ENCODE data around the gene NR6A1. TPM values are rescaled to one million over a fixed set of nuclear protein-coding genes. Genes with fewer than 3 reads are reported as not detected.

The NR6A1 gene
- total and polyA plus RNA-seq, 4 experiments from 2014 or later, result 0.06 TPM; not detected in 3

GRCh38 chr9:124580186-124580585, 190.9 kb downstream of the NR6A1 start:
- no peak for DNase-seq
- no peak overlapping the region for H3K27ac ChIP-seq (ENCODE audit: low read depth, low read length)
- peaks cover 6 to 10% of the 10 kb centered on the region in 2 donors for H3K27me3 Mint-ChIP-seq
- H3K9me3 Mint-ChIP-seq, result no peaks in the 10 kb centered on the region
- H3K36me3 ChIP-seq (ENCODE audit: insufficient read depth, low read length), result no peaks in the 10 kb centered on the region
- H3K27me3 ChIP-seq (ENCODE audit: insufficient read depth, low read length), result no peaks in the 10 kb centered on the region
- ChIA-PET CTCF (ENCODE audit: partially characterized antibody) (no interaction called here), POLR2A (ENCODE audit: partially characterized antibody) (no interaction called here)
- H3K4me3 Mint-ChIP-seq, result no peak overlapping the region
- H3K4me1 ChIP-seq (ENCODE audit: insufficient read depth, low read length), result no peaks in the 10 kb centered on the region
- intact Hi-C loops (cut with micrococcal nuclease), result no loop called here
- no peak overlapping the region for H3K27ac Mint-ChIP-seq
- no peak overlapping the region for H3K4me3 ChIP-seq (ENCODE audit: low read length in 2 of 2)
- H3K4me1 Mint-ChIP-seq, result no peaks in the 10 kb centered on the region
- H3K36me3 Mint-ChIP-seq, result no peaks in the 10 kb centered on the region
- H3K9me3 ChIP-seq (ENCODE audit: control insufficient read depth in 1 of 2, low read length in 2 of 2), result no peaks in the 10 kb centered on the region

- Mint-ChIP-seq H3K36me3 (no peaks in the 10 kb centered on the region), H3K4me1 (no peaks in the 10 kb centered on the region), H3K4me3 (no peak overlapping the region), H3K9me3 (no peaks in the 10 kb centered on the region), H3K27me3 (peaks cover 8 to 10% of the 10 kb centered on the region in 2 donors), H3K27ac (no peak overlapping the region)
- CTCF ChIA-PET (ENCODE audit: partially characterized antibody), result interaction anchor here (1.4 kb wide), 1 partner anchor 8 kb away, joined by 3 read pairs; no protein-coding TSS in a partner anchor
- Histone ChIP-seq H3K9me3 (ENCODE audit: control insufficient read depth in 1 of 2, low read length in 2 of 2) (no peaks in the 10 kb centered on the region), H3K27me3 (ENCODE audit: insufficient read depth, low read length) (no peaks in the 10 kb centered on the region), H3K36me3 (ENCODE audit: insufficient read depth, low read length) (no peaks in the 10 kb centered on the region), H3K27ac (ENCODE audit: low read depth, low read length) (no peak overlapping the region), H3K4me1 (ENCODE audit: insufficient read depth, low read length) (no peaks in the 10 kb centered on the region), H3K4me3 (ENCODE audit: low read length in 2 of 2) (no peak overlapping the region)
- POLR2A ChIA-PET (ENCODE audit: partially characterized antibody), result no interaction called here
- no peak for DNase-seq
- intact Hi-C loops (cut with micrococcal nuclease), result no loop called here
These were observed 194.4 kb downstream of the NR6A1 start for GRCh38 chr9:124576751-124577150.

GRCh38 chr9:124574534-124575375, 196.4 kb downstream of the NR6A1 start:
- CTCF ChIA-PET (ENCODE audit: partially characterized antibody), result interaction anchor here (1.0 kb wide), 1 partner anchor 37 kb away, joined by 3 read pairs; no protein-coding TSS in a partner anchor

GRCh38 chr9:124570942-124571666, 200.0 kb downstream of the NR6A1 start:
- Mint-ChIP-seq H3K36me3 (no peaks in the 10 kb centered on the region), H3K27ac (no peak overlapping the region), H3K4me1 (peaks cover 0 to 1% (median 0%) of the 10 kb centered on the region in 4 donors), H3K27me3 (peaks cover 10 to 12% of the 10 kb centered on the region in 2 donors), H3K4me3 (no peak overlapping the region), H3K9me3 (no peaks in the 10 kb centered on the region)
- Histone ChIP-seq H3K9me3 (ENCODE audit: control insufficient read depth in 1 of 2, low read length in 2 of 2) (no peaks in the 10 kb centered on the region), H3K27ac (ENCODE audit: low read depth, low read length) (no peak overlapping the region), H3K27me3 (ENCODE audit: insufficient read depth, low read length) (no peaks in the 10 kb centered on the region), H3K4me1 (ENCODE audit: insufficient read depth, low read length) (no peaks in the 10 kb centered on the region), H3K36me3 (ENCODE audit: insufficient read depth, low read length) (no peaks in the 10 kb centered on the region), H3K4me3 (ENCODE audit: low read length in 2 of 2) (no peak overlapping the region)
- DNase-seq, result no peak
- ChIA-PET CTCF (ENCODE audit: partially characterized antibody) (no interaction called here), POLR2A (ENCODE audit: partially characterized antibody) (no interaction called here)
- intact Hi-C loops (cut with micrococcal nuclease), result no loop called here

More at GRCh38 chr9:124574534-124575375, 196.4 kb downstream of the NR6A1 start:
- no peaks in the 10 kb centered on the region for H3K9me3 ChIP-seq (ENCODE audit: control insufficient read depth in 1 of 2, low read length in 2 of 2)
- H3K4me1 ChIP-seq (ENCODE audit: insufficient read depth, low read length), result no peaks in the 10 kb centered on the region
- peaks cover 11 to 13% of the 10 kb centered on the region in 2 donors for H3K27me3 Mint-ChIP-seq
- intact Hi-C loops (cut with micrococcal nuclease), result no loop called here
- H3K36me3 Mint-ChIP-seq, result no peaks in the 10 kb centered on the region
- H3K36me3 ChIP-seq (ENCODE audit: insufficient read depth, low read length), result no peaks in the 10 kb centered on the region
- H3K27ac ChIP-seq (ENCODE audit: low read depth, low read length), result no peak overlapping the region
- no peaks in the 10 kb centered on the region for H3K9me3 Mint-ChIP-seq
- no peak overlapping the region for H3K4me3 ChIP-seq (ENCODE audit: low read length in 2 of 2)
- POLR2A ChIA-PET (ENCODE audit: partially characterized antibody), result no interaction called here
- no peaks in the 10 kb centered on the region for H3K27me3 ChIP-seq (ENCODE audit: insufficient read depth, low read length)
- no peak overlapping the region for H3K27ac Mint-ChIP-seq
- H3K4me1 Mint-ChIP-seq, result no peaks in the 10 kb centered on the region
- no peak overlapping the region for H3K4me3 Mint-ChIP-seq
- no peak for DNase-seq

- H3K9me3 ChIP-seq (ENCODE audit: control insufficient read depth in 1 of 2, low read length in 2 of 2), result no peaks in the 10 kb centered on the region
- Mint-ChIP-seq H3K36me3 (no peaks in the 10 kb centered on the region), H3K4me1 (peaks cover 0 to 1% (median 0%) of the 10 kb centered on the region in 4 donors), H3K27ac (no peak overlapping the region), H3K9me3 (no peaks in the 10 kb centered on the region), H3K4me3 (no peak overlapping the region), H3K27me3 (peaks cover 10 to 13% of the 10 kb centered on the region in 2 donors)
- H3K27ac ChIP-seq (ENCODE audit: low read depth, low read length), result no peak overlapping the region
- POLR2A ChIA-PET (ENCODE audit: partially characterized antibody), result no interaction called here
- intact Hi-C loops (cut with micrococcal nuclease), result no loop called here
- no peaks in the 10 kb centered on the region for H3K36me3 ChIP-seq (ENCODE audit: insufficient read depth, low read length)
- no peak for DNase-seq
- H3K27me3 ChIP-seq (ENCODE audit: insufficient read depth, low read length), result no peaks in the 10 kb centered on the region
- H3K4me3 ChIP-seq (ENCODE audit: low read length in 2 of 2), result no peak overlapping the region
- CTCF ChIA-PET (ENCODE audit: partially characterized antibody), result no interaction called here
- H3K4me1 ChIP-seq (ENCODE audit: insufficient read depth, low read length), result no peaks in the 10 kb centered on the region
These were observed 201.2 kb downstream of the NR6A1 start for GRCh38 chr9:124569942-124570341.

GRCh38 chr9:124567362-124567761, 203.7 kb downstream of the NR6A1 start:
- Histone ChIP-seq H3K27me3 (ENCODE audit: insufficient read depth, low read length) (no peaks in the 10 kb centered on the region), H3K9me3 (ENCODE audit: control insufficient read depth in 1 of 2, low read length in 2 of 2) (no peaks in the 10 kb centered on the region), H3K4me1 (ENCODE audit: insufficient read depth, low read length) (no peaks in the 10 kb centered on the region), H3K4me3 (ENCODE audit: low read length in 2 of 2) (no peak overlapping the region), H3K36me3 (ENCODE audit: insufficient read depth, low read length) (no peaks in the 10 kb centered on the region), H3K27ac (ENCODE audit: low read depth, low read length) (no peak overlapping the region)
- Mint-ChIP-seq H3K36me3 (no peaks in the 10 kb centered on the region), H3K9me3 (no peaks in the 10 kb centered on the region), H3K4me3 (no peak overlapping the region), H3K4me1 (peaks cover 0 to 1% (median 0%) of the 10 kb centered on the region in 4 donors), H3K27ac (no peak overlapping the region), H3K27me3 (peaks cover 8 to 11% of the 10 kb centered on the region in 2 donors)
- DNase-seq, result no peak
- intact Hi-C loops (cut with micrococcal nuclease), result no loop called here
- CTCF ChIA-PET (ENCODE audit: partially characterized antibody), result interaction anchor here (0.6 to 1.0 kb wide), 2 partner anchors 18 to 31 kb away, joined by 3 read pairs; no protein-coding TSS in a partner anchor
- POLR2A ChIA-PET (ENCODE audit: partially characterized antibody), result no interaction called here

- intact Hi-C loops (cut with micrococcal nuclease), result no loop called here
- no peaks in the 10 kb centered on the region for H3K9me3 ChIP-seq (ENCODE audit: control insufficient read depth in 1 of 2, low read length in 2 of 2)
- H3K36me3 Mint-ChIP-seq, result no peaks in the 10 kb centered on the region
- no peak overlapping the region for H3K4me3 Mint-ChIP-seq
- no peaks in the 10 kb centered on the region for H3K9me3 Mint-ChIP-seq
- no peak for DNase-seq
- CTCF ChIA-PET (ENCODE audit: partially characterized antibody), result interaction anchor here (1.2 kb wide), 1 partner anchor 25 kb away, joined by 6 read pairs; no protein-coding TSS in a partner anchor
- POLR2A ChIA-PET (ENCODE audit: partially characterized antibody), result no interaction called here
- no peaks in the 10 kb centered on the region for H3K4me1 ChIP-seq (ENCODE audit: insufficient read depth, low read length)
- no peaks in the 10 kb centered on the region for H3K27me3 ChIP-seq (ENCODE audit: insufficient read depth, low read length)
- no peak overlapping the region for H3K4me3 ChIP-seq (ENCODE audit: low read length in 2 of 2)
- H3K4me1 Mint-ChIP-seq, result peaks cover 0 to 1% (median 0%) of the 10 kb centered on the region in 4 donors
- no peak overlapping the region for H3K27ac ChIP-seq (ENCODE audit: low read depth, low read length)
- H3K27ac Mint-ChIP-seq, result no peak overlapping the region
- H3K27me3 Mint-ChIP-seq, result peaks cover 8 to 12% of the 10 kb centered on the region in 2 donors
- no peaks in the 10 kb centered on the region for H3K36me3 ChIP-seq (ENCODE audit: insufficient read depth, low read length)
These were observed 208.8 kb downstream of the NR6A1 start for GRCh38 chr9:124562328-124562727.
